GM19025 (cell line): ENCODE results near the gene JMJD8.

Source experiments
- ATAC-seq: cut with Tn5 transposase; IDR thresholded peaks from one replicate; pipeline ENCODE4 v1.9.1; 2021; ENCODE audit warnings: mild to moderate bottlenecking, low read depth, moderate library complexity; ENCODE audit not compliant: unreplicated experiment

The JMJD8 gene

DNA sequence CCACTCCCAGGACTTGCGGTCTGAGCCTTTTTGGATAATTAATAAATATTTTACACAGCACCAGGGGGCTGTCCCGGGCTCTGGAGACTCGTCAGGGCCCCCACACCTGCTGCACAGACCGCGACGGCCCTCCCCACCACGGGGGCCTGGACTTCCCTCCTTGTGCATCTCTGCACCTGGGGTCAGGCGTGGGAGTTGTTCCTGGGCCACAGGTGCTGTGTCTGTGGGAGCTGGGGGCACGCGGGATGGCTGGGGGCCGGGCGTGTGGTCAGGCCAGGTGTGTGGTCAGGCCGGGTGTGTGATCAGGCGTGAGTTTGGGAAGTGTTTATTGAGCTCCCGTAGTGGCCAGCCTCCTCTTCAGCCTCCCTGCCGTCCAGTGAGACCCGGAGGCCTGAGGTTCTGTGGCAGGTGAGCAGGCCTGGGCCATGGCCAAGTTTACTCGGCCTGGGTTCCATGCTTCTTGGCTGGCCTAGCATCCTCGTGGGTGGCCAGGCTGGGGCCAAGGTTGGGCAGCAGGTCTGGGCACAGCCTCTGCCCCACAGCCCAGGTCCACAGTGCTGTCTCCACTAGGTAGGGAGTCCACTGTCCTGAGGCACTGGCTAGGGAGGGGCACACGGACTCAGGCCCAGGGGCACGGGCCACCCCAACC, 5.8 kb downstream of the JMJD8 start:
- ATAC-seq: no peak

DNA sequence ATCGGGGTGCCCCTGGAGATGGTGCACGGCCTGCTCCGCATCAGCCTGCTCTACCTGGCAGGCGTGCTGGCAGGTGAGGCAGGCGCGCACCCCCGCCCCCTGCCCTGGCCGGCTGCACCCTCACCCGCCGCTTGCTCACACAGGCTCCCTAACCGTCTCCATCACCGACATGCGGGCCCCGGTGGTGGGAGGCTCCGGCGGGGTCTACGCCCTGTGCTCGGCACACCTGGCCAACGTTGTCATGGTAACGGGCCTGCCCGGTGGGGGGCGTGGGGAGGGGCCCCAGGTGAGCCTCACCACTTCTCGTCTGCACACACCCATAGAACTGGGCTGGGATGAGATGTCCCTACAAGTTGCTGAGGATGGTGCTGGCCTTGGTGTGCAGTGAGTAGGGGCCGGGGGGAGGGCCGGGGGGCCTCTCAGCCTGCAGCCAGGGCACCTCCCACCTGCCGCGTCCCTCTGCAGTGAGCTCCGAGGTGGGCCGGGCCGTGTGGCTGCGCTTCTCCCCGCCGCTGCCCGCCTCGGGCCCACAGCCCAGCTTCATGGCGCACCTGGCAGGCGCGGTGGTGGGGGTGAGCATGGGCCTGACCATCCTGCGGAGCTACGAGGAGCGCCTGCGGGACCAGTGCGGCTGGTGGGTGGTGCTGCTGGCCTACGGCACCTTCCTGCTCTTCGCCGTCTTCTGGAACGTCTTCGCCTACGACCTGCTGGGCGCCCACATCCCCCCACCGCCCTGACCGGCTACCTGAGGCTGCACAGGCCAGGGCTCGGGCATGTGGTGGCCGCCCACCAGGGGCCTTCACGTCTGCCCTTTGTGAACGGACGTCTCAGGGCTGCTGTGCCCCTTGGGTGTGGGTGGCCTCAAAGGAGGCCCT, 6.6 kb downstream of the JMJD8 start:
- no peak for ATAC-seq

DNA sequence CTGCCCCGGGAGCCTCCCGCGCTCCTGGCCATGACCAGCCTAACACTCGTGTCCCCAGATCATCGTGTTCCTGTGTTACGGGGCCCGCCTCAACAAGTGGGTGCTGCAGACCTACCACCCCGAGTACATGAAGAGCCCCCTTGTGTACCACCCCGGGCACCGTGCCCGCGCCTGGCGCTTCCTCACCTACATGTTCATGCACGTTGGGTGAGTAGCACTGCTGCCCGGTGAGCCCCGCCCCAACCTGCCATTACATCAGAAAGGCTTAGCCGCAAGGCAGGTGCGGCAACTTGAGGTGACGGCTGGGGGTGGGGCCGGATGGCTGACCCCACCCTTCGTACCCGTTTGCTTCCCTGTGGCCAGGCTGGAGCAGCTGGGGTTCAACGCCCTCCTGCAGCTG, 7.2 kb downstream of the JMJD8 start:
- no peak for ATAC-seq

DNA sequence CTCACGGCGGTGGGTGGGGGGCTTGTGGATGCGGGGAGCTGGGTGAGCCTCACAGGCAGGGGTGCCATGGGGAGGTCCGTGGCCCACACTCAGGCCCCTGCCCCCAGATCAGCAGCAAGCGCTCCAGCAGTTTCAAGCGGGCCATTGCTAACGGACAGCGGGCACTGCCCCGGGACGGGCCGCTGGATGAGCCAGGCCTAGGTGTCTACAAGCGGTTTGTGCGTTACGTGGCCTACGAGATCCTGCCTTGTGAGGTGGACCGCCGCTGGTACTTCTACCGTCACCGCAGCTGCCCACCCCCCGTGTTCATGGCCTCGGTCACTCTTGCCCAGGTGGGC, 7.6 kb downstream of the JMJD8 start:
- no peak for ATAC-seq

- no peak for ATAC-seq
Measured at GRCh38 chr16:675884-676564, 8.1 kb downstream of the JMJD8 start.

GRCh38 chr16:674968-675883, 8.9 kb downstream of the JMJD8 start, which contains the start of gene RHBDL1:
Gene RHBDL1, plus strand, starts transcription at chr16:675671. Its CDS starts 120 bp downstream, at chr16:675791.
- ATAC-seq: no peak

DNA sequence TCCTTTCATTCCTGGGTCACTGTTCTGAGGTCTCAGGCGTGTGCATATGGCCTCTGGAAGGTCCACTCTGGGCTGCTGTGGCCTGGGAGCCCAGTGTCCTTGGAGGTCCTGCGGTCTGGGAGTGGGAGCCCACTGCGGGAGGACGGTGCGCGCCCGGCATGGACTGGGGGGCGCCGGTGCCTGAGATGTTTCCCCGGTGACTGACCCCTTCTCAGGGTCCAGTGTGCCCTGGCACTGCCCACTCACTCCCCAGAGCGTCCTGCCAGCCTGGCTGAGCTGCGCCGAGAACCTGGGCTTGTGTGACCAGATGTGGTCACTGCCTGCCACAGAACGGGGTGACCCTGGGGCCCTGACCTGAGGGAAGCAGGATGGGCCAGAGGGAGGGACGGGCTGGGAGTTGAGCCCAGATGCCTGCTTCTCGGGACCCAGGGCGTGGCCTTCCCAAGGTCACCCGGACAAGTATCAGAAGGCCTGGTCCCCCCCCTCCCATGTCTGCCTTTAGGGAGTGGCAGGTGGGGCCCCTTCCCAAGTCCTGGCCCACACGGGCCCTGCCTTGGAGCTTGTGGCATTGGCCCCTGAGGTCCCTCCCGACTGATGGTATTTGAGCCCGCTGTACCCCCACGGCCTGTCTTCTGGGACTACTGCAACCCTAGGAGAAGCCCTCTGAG, 9.8 kb downstream of the JMJD8 start:
- no peak for ATAC-seq

- no peak for ATAC-seq
Measured at GRCh38 chr16:673399-673991, 10.6 kb downstream of the JMJD8 start.

GRCh38 chr16:672851-673250, 11.3 kb downstream of the JMJD8 start:
- ATAC-seq: no peak

DNA sequence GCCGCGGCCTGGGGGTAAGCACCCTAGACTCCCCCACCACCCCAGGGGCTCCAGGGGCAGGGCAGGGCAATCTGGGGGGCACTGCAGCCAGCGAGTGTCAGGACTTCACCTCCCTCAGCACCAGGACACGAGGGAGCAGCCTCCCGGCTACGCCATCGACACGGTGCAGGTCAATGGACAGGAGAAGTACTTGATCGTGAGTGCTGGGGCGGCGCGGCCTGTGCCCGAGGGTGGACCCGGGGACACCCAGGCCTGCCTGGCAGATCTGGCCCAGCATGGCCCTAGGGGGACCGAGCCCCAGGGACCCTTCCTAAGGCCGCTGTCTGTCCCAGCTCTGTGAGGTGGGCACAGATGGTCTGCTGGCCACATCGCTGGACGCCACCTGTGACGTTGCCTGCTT, 11.8 kb downstream of the JMJD8 start:
- no peak for ATAC-seq

- no peak for ATAC-seq
Measured at GRCh38 chr16:671353-672131, 12.6 kb downstream of the JMJD8 start.

DNA sequence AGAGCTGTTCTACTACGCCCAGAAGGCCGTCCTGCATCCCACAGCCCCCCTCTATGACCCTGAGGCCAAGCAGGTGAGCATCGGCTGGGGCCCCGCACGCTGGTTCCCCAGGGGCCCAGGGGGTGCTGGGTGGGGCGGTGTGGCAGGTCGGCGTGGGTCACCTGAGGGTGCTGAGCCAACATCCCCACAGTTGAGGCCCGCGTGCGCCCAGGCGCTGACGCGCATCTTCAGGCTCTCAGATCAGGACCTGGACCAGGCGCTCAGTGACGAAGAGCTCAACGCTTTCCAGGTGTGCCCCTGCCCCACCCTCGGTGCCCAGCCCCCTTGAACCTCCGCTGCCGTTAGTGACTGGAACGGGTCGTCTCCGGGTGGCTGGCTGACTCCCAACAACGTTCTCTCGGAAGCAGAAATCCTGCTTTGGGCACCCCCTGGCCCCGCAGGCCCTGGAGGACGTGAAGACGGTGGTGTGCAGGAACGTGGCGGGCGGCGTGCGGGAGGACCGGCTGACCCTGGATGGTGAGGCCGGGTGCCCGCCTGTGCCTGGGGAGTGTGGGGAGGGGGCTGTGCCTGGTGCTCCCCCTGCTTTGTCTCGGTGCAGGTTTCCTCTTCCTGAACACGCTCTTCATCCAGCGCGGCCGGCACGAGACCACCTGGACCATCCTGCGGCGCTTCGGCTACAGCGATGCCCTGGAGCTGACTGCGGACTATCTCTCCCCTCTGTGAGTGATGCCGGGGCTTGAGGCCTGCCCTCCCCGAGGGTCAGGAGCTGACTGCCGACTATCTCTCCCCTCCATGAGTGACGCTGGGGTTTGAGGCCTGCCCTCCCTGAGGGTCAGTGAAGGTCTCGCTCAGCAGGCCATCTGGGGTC, 13.4 kb downstream of the JMJD8 start:
- ATAC-seq: no peak

DNA sequence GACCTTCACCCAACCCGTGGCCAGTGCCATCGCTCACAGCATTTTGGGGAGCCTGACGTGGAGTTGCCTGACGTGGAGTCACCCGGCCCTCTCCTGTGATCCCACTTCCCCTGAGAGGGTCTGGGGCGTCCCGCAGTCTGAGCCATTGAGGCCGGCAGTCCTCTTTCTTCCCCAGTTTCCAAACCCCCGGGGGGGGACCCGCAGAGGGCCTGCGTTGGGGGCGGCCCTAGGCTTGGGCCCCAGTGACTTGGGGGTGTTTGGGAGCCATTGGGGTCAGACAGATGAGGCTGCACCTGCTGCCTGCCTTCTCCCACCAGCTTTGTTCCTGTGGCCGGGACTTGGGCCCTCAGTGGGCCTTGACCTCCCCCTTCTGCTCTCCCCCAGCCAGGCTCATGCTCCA, 14.5 kb downstream of the JMJD8 start:
- no peak for ATAC-seq

DNA sequence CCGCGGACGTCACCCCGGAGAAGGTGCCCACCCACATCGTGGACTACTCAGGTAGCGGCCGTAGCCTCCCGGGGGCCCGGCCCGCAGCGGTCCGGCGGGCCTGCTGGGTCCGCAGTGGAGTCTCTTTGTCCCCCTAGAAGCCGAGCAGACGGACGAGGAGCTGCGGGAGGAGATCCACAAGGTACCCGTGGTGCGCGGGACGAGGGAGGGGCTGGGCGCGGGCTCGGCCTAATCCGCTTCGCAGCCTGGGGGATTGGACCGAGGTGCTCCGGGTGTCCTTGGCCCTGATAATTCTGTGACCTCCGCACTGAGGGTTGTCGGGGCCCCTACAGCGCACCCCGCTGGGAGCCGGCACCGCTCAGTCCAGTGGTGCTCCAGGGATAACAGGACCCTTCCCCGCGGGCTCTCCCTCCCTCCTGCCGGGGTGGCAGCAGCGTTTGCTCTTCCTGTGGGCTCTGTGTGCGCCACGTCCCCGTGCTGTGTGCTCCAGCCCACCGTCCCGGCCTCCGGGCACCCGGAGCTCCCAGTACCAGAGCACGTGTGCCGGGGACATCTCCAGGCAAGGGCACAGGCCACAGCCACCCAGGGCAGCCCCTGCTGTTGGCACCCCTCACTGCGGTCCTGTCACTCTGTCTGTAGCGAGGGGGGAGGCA, 15.5 kb downstream of the JMJD8 start:
- ATAC-seq: no peak

DNA sequence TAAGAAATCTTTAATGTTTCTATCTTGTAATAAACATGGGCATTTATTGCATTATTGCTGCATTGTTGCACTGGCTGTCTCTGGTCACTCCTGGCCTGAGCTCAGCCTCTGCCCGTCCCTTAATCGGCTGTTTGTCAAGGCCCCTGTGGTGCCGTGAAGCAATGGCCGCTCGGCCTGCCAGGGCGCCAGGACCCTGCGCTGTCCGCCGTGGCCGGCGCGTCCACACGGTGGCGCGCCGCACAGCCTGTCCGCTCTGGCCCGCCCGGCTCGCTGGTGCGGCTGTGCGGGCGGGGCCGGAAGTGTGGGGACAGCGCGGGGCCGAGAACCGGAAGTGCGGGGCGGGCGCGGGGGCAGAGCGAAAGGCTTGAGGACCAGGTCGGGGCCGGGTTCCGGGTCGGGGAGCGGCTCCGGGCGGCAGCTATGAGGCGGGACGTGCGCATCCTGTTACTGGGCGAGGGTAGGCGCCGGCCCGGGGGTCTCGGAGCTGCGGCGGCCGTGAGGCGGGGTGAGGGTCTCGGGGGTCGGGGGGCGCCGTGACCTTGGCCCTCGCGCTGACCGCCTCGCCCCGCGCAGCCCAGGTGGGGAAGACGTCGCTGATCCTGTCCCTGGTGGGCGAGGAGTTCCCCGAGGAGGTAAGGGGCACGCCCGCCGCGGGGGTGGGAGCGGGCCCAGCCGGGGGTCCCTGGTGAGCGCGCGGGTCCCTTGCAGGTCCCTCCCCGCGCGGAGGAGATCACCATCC, 16.2 kb downstream of the JMJD8 start, which contains the start of gene RHOT2:
Gene RHOT2 (plus strand): TSS at position 353 of the 739 bp plus-strand sequence. CDS start 68 bp downstream, at position 421.
- ATAC-seq: peak; percentile 95

- ATAC-seq: no peak
Measured at GRCh38 chr16:667113-667779, 16.9 kb downstream of the JMJD8 start.
